Upper lobe of left lung (tissue), 6 donors: ENCODE results near the gene C16orf92. TPM values are rescaled to one million over a fixed set of nuclear protein-coding genes. Genes with fewer than 3 reads are reported as not detected.

Experiments
- ATAC-seq, 2 donors: fragments of 200-7000 bp; cut with Tn5 transposase; one replicate each; pipeline ENCODE4 v1.9.1; 2022; ENCODE audit warnings: mild to moderate bottlenecking in 2 of 2, moderate library complexity in 2 of 2; ENCODE audit not compliant: low FRiP score in 2 of 2
- DNase-seq, 2 donors: peaks; one replicate each; pipeline ENCODE4 v3.0.0-alpha.2; 2019 to 2020
- H3K27ac ChIP-seq, 4 donors: fragments of 200-600 bp; sonication (generic); one replicate each; pipeline ENCODE4 v1.5.1; 2016 to 2019
- H3K27me3 ChIP-seq, 4 donors: fragments of 200-600 bp; sonication (generic); one replicate each; pipeline ENCODE4 v1.5.1; 2017 to 2019
- H3K36me3 ChIP-seq, 4 donors: fragments of 200-600 bp; sonication (generic); one replicate each; pipeline ENCODE4 v1.5.1; 2016 to 2019
- H3K4me1 ChIP-seq, 4 donors: fragments of 200-600 bp; sonication (generic); one replicate each; pipeline ENCODE4 v1.5.1; 2018 to 2019
- H3K4me3 ChIP-seq, 4 donors: fragments of 200-600 bp; sonication (generic); one replicate each; pipeline ENCODE4 v1.5.1; 2017 to 2019; ENCODE audit warnings: mild to moderate bottlenecking in 2 of 4, moderate library complexity in 1 of 4
- H3K9me3 ChIP-seq, 4 donors: fragments of 200-600 bp; sonication (generic); one replicate each; pipeline ENCODE4 v1.5.1; 2018 to 2019
- EP300 ChIP-seq, 4 donors: sonication (generic); formaldehyde crosslinking; IDR thresholded peaks; one replicate each; pipeline ENCODE4 v1.5.1; 2017; ENCODE audit warnings: antibody characterized with exemption in 4 of 4, control low read depth in 2 of 4
- POLR2A ChIP-seq, 4 donors: fragments of 450-650 bp; IDR thresholded peaks; one replicate each; pipeline ENCODE4 v1.5.1; 2016 to 2017; ENCODE audit warnings: antibody characterized with exemption in 4 of 4, mild to moderate bottlenecking in 2 of 4
- POLR2AphosphoS5 ChIP-seq, 2 donors: sonication (generic); formaldehyde crosslinking; IDR thresholded peaks; one replicate each; pipeline ENCODE4 v1.5.1; 2017; ENCODE audit warnings: antibody characterized with exemption in 2 of 2
- WGBS, 2 donors: methylation state at CpG; one replicate each; pipeline ENCODE4 v1.1.5; 2017 to 2018; 5-methylcytosine and 5-hydroxymethylcytosine counted together
- total RNA-seq, 6 donors: library from RNA; depleted of rRNA in 4 of 6; stranded (reverse); fragments of >200 nt in 4 of 6; gene quantifications; one replicate each; pipeline versions ENCODE4 v1.1.0 to v1.2.1, GENCODE V29; 2016 to 2021
- TF ChIP-seq, protein P1 (sequence below), 6 experiments: fragments of 450-650 bp in 4 of 6; fragments of 200-600 bp in 2 of 6; sonication (generic) in 2 of 6; IDR thresholded peaks; one replicate each; pipeline ENCODE4 v1.5.1; 2016 to 2019; ENCODE audit warnings: antibody characterized with exemption in 6 of 6
- donor health status: DM: no; HTN: no; CAD: no; lungs with moderate emphysema.
- donor health status: DM: no; HTN: yes; CAD: no; lungs with severe emphysema.

Gene C16orf92
- total RNA-seq, 6 donors from 2014 or later: not detected

DNA sequence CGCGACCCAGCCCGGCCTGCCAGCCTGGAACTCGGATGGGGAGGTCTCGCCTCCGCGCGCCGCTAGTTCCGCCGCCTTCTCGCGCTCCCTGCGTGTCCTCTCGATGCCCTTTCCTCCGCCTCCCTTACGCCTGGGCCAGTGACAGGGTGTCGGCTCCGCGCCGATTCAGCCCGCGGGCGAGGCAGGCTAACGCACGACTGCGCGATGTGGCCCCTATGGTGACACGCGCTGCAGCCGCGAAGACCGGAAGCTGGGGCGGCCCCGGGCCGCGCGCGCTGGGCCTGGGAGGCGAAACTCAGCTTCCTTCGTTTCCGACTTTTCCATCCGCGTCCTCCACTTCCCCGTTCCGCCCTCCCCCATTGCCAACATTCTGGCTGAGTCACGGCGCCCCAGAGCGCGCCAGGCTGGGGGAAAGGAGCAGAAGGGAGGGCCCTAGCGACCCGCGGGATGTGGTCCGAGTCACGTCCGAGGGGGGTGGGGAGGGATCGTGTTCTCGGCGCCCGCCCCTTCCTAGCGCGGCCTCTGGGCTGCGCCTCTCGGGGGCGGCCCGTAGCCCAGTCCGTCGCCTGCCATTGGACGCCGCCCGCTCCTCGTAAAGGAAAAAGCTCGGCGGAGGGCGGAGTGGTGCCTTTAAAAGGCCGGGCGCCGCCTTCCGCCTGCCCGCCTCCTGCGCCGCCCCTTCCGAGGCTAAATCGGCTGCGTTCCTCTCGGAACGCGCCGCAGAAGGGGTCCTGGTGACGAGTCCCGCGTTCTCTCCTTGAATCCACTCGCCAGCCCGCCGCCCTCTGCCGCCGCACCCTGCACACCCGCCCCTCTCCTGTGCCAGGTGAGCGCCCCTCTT, 42.3 kb downstream of the C16orf92 start, which contains the start of gene ALDOA:
ALDOA (plus strand) TSS at position 659 of the 841 bp plus-strand sequence. CDS start 1,138 bp downstream, outside the sequence.
- H3K4me1 ChIP-seq: peaks cover 36 to 50% (median 44%) of the 10 kb centered on the region in 4 donors
- H3K27ac ChIP-seq: peak within 1 kb of the TSS; percentile 96 to 98 (median 97)
- H3K9me3 ChIP-seq: no peaks in the 10 kb centered on the region
- TF ChIP-seq, protein P1, sequence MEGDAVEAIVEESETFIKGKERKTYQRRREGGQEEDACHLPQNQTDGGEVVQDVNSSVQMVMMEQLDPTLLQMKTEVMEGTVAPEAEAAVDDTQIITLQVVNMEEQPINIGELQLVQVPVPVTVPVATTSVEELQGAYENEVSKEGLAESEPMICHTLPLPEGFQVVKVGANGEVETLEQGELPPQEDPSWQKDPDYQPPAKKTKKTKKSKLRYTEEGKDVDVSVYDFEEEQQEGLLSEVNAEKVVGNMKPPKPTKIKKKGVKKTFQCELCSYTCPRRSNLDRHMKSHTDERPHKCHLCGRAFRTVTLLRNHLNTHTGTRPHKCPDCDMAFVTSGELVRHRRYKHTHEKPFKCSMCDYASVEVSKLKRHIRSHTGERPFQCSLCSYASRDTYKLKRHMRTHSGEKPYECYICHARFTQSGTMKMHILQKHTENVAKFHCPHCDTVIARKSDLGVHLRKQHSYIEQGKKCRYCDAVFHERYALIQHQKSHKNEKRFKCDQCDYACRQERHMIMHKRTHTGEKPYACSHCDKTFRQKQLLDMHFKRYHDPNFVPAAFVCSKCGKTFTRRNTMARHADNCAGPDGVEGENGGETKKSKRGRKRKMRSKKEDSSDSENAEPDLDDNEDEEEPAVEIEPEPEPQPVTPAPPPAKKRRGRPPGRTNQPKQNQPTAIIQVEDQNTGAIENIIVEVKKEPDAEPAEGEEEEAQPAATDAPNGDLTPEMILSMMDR (IDR thresholded peaks at IDR 0.05): peak in 4 of 6 experiments; percentile 7 to 33 (median 16)
- peak in 1 of 4 donors; percentile 70 for TF ChIP-seq EP300 (IDR thresholded peaks at IDR 0.05)
- peak; percentile 93 to 97 for TF ChIP-seq POLR2AphosphoS5 (IDR thresholded peaks at IDR 0.05)
- TF ChIP-seq POLR2A (IDR thresholded peaks at IDR 0.05): peak; percentile 32 to 99 (median 96)
- peak within 1 kb of the TSS; percentile 73 to 99 (median 76) for H3K4me3 ChIP-seq
- peak; percentile 97 to 98 for DNase-seq
- WGBS, 2 donors: 0% methylated on average over 5 to 37 of the region's 99 CpGs
- H3K27me3 ChIP-seq: no peaks in the 10 kb centered on the region
- peak; percentile 96 to 97 for ATAC-seq
- peaks cover 26 to 35% (median 33%) of the 10 kb centered on the region in 4 donors for H3K36me3 ChIP-seq

DNA sequence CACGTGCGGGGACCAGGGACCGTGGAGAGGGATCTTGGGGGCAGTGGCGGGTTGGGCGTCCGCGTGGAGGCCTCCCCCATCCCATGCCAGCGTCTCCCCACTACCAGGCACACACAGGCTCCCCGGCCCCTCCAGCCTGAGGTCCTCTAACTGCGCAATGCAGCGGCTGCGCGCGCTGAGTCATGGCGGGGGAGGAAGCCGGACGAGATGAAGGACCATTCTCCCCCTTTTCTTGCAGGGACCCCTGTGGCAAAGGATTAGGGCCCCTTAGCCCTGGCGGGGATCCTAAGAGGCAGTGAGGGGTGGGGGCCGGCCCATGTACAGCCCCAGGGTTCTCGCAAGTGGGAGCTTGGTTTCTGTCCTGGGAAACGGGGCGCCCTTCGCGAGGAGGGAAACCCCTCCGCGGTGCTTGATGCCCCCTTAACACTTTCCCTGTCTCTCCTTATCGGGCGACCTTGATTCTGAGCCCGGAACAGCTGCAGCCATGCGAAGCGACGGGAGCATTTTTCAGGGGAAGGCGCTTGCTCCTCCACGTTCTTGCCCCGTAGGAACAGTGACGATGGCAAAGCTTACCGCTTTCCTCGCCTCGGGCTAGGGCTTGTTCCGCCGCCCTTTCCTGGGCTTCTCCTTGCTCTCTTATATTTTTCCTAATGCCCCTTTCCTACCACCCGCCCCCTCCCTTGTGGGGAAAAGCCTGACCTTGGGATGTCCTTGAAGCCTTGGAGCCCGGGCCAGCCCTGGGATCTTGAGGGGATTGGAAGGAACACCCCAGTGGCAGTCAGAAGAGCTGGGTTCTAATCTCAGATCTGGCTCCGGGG, 43.2 kb downstream of the C16orf92 start:
- no peak for TF ChIP-seq POLR2A (IDR thresholded peaks at IDR 0.05)
- TF ChIP-seq POLR2AphosphoS5 (IDR thresholded peaks at IDR 0.05): no peak
- TF ChIP-seq, protein P1 (IDR thresholded peaks at IDR 0.05): no peak
- Histone ChIP-seq H3K4me3 (peak overlapping the region; percentile 73 to 99 (median 76)), H3K27ac (peak overlapping the region; percentile 96 to 98 (median 97)), H3K36me3 (peaks cover 28 to 43% (median 41%) of the 10 kb centered on the region in 4 donors), H3K4me1 (peaks cover 36 to 54% (median 44%) of the 10 kb centered on the region in 4 donors), H3K9me3 (no peaks in the 10 kb centered on the region), H3K27me3 (no peaks in the 10 kb centered on the region)
- DNase-seq (peak; percentile 69 to 91), ATAC-seq (peak; percentile 16 to 37)
- WGBS, 2 donors: 1% methylated on average over 22 to 44 of the region's 44 CpGs

DNA sequence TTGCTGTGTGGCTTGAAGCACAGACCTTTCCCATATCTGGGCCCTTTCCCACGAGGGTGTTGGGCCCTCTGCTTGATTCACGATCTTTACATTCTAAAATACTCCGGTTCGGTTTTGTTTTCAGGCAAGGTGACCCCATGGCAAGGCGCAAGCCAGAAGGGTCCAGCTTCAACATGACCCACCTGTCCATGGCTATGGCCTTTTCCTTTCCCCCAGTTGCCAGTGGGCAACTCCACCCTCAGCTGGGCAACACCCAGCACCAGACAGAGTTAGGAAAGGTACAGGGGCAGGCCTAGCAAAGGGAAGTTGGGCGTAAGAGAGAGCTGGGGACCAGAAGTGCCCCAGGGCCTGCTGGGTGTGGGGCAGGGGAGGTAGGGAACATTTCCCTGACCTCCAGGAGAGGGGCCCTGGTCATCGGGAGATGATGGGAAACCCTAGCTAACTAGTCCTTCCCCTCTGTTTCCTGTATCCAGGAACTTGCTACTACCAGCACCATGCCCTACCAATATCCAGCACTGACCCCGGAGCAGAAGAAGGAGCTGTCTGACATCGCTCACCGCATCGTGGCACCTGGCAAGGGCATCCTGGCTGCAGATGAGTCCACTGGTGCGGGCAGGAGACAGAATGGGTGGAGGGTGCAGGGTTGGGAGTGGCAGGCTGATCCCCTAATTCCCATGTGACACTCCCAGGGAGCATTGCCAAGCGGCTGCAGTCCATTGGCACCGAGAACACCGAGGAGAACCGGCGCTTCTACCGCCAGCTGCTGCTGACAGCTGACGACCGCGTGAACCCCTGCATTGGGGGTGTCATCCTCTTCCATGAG, 44.0 kb downstream of the C16orf92 start:
- no peak for DNase-seq
- Histone ChIP-seq H3K27ac (peak overlapping the region; percentile 96 to 98 (median 97)), H3K9me3 (no peaks in the 10 kb centered on the region), H3K4me3 (peak overlapping the region; percentile 73 to 99 (median 76)), H3K27me3 (no peaks in the 10 kb centered on the region), H3K4me1 (peaks cover 36 to 54% (median 44%) of the 10 kb centered on the region in 4 donors), H3K36me3 (peaks cover 29 to 52% (median 50%) of the 10 kb centered on the region in 4 donors)
- TF ChIP-seq POLR2AphosphoS5 (IDR thresholded peaks at IDR 0.05) (peak; percentile 7 to 14), EP300 (IDR thresholded peaks at IDR 0.05) (no peak), POLR2A (IDR thresholded peaks at IDR 0.05) (peak in 1 of 4 donors; percentile 51)
- no peak for ATAC-seq
- 61 to 72% methylated on average over 11 to 21 of the region's 21 CpGs for WGBS, 2 donors

- no peak for ATAC-seq
- Histone ChIP-seq H3K27me3 (no peaks in the 10 kb centered on the region), H3K4me3 (peak overlapping the region in 3 of 4 donors; percentile 74 to 99 (median 78)), H3K4me1 (peaks cover 36 to 54% (median 44%) of the 10 kb centered on the region in 4 donors), H3K27ac (peak overlapping the region in 3 of 4 donors; percentile 96 to 98 (median 98)), H3K9me3 (no peaks in the 10 kb centered on the region), H3K36me3 (peaks cover 29 to 57% (median 55%) of the 10 kb centered on the region in 4 donors)
- WGBS, 2 donors: 88 to 90% methylated on average over 6 of the region's 6 CpGs
- TF ChIP-seq EP300 (IDR thresholded peaks at IDR 0.05) (no peak), POLR2A (IDR thresholded peaks at IDR 0.05) (no peak), POLR2AphosphoS5 (IDR thresholded peaks at IDR 0.05) (no peak)
- TF ChIP-seq, protein P1 (IDR thresholded peaks at IDR 0.05): no peak
- DNase-seq: no peak
These were observed 44.6 kb downstream of the C16orf92 start for GRCh38 chr16:30067584-30067916.
